GM19099 (cell line): ENCODE data around the gene PHGDH.
A peak's percentile ranks its signal among the peaks of the same experiment; 100 is the strongest.

ENCODE experiments used
- POLR2A ChIP-seq: IDR thresholded peaks from 3 replicates; pipeline ENCODE4 v1.6.1; 2011; ENCODE audit warnings: low read depth; ENCODE audit not compliant: insufficient read length; ENCODE audit errors: extremely low read depth

Gene PHGDH

GRCh38 chr1:119711804-119712341 is at the start of gene PHGDH:
PHGDH (plus strand) TSS chr1:119711934; CDS start chr1:119712023, 89 bp downstream.
- peak; percentile 58 for TF ChIP-seq POLR2A

GRCh38 chr1:119662034-119662437 is 49.7 kb upstream of the PHGDH start:
- no peak for TF ChIP-seq POLR2A

- no peak for TF ChIP-seq POLR2A
Measured at GRCh38 chr1:119664067-119664466, 47.7 kb upstream of the PHGDH start.

DNA sequence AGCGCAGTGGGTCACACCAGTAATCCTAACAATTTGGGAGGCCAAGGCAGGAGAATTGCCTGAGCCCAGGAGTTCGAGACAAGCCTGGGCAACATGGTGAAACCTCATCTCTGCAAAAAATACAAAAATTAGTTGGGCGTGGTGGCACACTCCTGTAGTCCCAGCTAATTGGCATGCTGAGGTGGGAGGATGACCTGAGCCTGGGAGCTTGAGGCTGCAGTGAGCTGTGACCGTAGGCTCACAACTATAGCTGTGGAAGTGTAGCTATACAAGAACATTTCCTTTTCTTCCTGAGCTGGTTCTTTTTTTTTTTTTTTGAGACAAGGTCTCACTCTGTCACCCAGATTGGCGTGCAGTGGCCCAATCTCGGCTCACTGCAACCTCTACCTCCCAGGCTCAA is 44.6 kb upstream of the PHGDH start:
- no peak for TF ChIP-seq POLR2A

- no peak for TF ChIP-seq POLR2A
Measured at GRCh38 chr1:119670898-119671297, 40.8 kb upstream of the PHGDH start.

DNA sequence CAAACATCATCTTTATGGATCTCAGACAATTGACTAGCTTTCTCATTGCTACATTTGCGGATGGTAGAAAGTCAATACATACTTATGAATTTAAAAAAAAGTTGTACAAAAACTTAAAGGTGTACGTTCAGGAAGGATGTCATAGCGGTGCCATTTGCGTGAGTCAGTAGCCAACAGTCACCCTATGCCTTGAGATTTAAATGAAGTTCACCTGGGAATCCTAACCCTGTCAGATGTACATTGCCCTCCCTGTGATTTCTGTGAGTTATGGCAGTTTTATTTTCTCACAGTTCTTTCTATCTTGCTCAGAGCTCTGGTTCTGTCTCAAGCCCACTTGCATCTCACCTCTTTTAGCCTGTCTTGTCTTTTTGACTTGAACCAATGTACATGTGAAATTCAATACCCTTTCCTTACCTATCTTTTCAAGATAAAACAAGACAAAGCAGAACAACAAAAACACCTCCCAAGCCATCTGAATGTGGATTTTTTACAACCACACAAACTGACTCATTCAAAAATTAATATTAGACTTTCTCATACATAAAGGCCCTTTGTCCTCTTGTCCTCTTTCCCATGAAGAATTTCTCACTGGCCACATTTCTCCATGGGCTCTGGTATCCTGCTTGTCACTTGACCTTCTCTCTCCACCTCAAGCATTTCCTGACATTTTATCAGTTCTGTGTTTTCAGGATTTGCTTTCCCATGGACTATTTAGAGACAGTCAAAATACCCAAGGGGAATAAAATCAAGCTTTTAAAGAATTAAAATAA is 38.4 kb upstream of the PHGDH start:
- no peak for TF ChIP-seq POLR2A

DNA sequence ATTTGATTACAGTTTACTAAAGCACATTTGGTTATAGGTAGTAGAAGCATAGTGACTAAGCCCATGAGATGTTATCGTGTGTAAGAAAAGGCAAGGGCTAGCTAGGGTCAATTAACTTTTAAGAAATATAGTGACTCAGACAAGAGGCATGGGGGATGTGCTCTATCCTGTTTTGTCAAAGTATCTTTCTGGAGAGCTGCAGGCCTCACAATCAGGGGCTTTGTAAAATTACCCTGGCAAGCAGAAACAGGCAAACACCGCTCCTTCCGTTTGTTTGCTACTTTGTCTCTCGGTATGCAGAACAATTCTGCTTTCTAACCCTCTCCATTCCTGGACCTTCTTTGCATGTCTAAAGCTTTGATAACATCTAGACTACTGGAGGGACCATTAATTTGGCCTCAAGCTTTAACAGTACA is 37.6 kb upstream of the PHGDH start:
- TF ChIP-seq POLR2A, result no peak

GRCh38 chr1:119674835-119675289 is 36.9 kb upstream of the PHGDH start:
- TF ChIP-seq POLR2A, result no peak

DNA sequence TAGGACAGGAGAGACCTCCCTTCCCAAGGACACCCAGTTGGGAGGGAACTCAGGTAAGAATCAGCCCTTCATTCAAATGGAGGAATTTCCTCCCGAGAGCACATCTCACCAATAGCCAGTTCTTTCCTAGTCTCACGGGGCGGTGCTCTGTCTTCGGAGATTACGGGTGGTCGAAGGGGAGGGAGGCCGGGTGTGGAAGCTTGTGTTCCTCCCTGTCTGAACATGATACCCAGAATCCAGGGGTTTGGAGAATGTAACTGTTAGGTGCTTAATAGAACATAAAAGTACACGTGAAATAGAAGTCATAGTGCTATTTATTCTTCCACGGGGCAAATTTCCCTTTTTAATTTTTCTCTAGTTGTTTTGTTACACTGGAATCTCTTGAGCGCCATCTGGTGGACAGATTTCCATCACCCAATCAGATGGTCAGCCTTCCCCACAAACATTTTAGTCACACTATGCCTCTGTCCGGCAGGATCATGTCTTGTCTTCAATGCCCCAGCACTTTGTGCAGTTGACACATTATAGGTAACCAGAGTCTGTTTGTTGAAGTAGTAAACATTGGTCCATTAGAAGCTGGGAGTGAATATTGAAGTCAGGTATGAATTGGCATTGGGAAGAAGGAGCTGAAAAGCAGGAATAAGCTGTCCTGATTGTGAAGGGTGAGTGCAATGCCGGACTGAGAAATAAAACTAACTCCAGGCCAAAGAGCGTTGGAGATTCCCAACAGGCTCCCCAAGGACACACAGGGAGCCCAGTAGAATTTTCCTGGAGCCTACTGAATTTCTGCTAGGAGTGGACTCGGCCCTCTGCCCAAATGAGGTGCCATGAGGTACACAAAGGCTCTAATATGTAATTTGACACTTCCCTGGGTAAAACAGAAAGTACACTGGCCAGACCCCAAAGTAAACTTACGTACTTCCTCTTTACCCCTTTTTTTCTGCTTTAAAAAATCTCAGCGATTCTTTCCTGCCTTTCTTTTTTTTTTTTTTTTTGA is 36.1 kb upstream of the PHGDH start:
- TF ChIP-seq POLR2A, result no peak

DNA sequence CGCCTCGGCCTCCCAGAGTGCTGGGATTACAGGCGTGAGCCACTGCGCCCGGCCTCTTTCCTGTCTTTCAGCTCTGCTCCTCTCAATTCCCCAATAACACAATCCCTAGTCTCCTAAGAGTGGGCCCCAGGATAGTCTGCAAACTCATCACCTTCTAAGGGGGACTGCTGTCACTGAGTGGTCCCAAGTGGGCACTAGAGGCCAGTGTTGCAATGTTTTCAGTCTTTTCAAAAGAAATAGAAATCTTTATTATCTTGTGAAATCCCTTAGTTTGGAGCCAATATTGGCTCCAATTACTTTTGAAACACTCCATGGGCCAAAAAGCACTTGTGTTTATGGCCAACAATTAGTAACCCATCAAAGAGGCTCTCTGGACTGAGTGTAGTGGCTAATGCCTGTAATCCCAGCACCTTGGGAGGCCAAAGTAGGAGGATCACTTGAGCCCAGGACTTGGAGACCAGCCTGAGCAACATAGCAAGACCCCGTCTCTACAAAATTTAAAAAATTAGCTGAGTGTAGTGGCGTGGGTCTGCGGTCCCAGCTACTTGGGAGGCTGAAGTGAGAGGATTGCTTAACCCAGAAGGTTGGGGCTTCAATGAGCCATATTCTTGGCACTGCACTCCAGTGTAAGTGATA is 35.0 kb upstream of the PHGDH start:
- no peak for TF ChIP-seq POLR2A

GRCh38 chr1:119679223-119679622 is 32.5 kb upstream of the PHGDH start:
- no peak for TF ChIP-seq POLR2A

DNA sequence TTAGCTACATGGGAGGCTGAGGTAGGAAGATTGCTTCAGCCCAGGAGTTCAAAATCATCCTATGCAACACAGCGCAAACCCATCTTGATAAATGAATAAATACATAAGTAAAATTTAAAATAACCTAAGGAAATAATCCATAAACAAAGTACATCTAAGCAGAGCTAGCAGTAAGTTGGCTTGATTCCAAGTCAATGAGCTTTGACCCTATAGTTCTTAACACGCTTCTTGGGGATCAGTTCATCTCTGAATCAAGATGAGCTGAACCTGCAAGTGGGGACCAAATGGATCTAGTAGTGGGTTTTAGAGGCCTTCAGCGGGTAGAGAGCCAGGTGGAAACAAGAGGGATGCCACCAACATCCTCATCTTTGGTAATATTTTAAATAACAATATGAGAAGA is 31.5 kb upstream of the PHGDH start:
- TF ChIP-seq POLR2A, result no peak

DNA sequence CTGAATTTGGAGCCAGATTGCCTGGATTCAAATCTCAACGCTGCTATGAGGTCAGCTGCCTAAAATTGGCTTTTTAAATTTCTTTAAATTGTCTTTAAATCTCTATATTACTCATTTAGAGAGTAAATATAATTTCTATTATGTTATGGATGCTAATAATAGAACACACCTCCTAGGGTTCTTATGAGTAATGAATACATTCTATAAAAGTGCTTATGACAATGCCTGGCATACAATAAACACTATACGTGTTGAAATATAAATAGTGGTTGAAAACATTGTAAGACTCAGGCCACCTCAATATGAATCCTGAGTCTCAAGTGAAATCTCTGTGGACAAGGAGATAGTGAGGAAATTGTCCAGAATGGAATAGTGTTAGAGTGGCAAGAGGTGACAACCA is 31.0 kb upstream of the PHGDH start:
- TF ChIP-seq POLR2A, result no peak

- no peak for TF ChIP-seq POLR2A
Measured at GRCh38 chr1:119681560-119681959, 30.2 kb upstream of the PHGDH start.

- TF ChIP-seq POLR2A, result no peak
Measured at GRCh38 chr1:119682141-119682540, 29.6 kb upstream of the PHGDH start.
